Coronary artery (tissue), 2 donors: Measurements from ENCODE around the gene PDE8B.

Experiments
- DNase-seq: peaks from one replicate; pipeline ENCODE4 v3.0.0-alpha.2; 2017; ENCODE audit warnings: low spot score
- H3K27ac ChIP-seq, 2 donors: fragments of 200-600 bp; sonication (generic); one replicate each; pipeline ENCODE4 v1.5.1; 2016 to 2019
- H3K4me3 ChIP-seq: fragments of 200-600 bp; sonication (generic); 2 replicates; pipeline ENCODE4 v1.5.1; 2016; ENCODE audit warnings: mild to moderate bottlenecking, moderate library complexity
- TF ChIP-seq, protein P1 (sequence below): fragments of 200-600 bp; sonication (generic); IDR thresholded peaks from one replicate; pipeline ENCODE4 v1.5.1; 2019; ENCODE audit warnings: antibody characterized with exemption

Gene PDE8B

DNA sequence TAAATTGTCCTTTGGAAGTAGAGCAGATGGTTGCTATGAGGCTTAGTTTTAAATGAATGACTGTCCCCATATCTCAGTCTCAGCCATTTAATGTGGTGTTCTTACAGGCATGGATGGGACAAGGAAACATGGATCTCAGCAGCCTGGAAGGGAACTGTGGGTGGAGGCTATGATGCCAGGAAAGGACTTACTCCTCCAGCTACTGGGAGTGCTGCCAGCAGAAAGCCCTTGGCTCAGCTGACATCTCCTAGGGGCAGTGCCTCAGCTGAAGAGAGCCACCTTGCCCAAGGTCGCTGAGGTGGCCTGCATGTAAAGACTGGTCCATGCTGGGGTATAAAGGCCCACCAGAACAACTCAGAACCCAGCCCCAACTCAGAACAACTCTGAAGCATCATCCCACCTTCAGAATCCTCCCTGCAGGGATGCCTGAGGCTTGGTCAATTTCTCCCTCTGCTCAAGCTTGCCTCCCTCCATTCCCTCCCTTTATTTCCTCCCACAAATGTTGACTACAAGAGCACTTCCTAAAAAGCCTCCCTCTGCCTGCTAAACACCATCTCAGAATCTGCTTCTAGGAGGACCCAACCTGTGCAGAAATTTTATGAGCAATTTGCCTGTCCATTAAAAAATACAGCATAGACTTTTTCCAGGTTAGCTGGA lies 1.8 kb upstream of the PDE8B start:
- no peak for DNase-seq
- Histone ChIP-seq H3K4me3 (no peak overlapping the region), H3K27ac (no peak overlapping the region)
- TF ChIP-seq, protein P1, sequence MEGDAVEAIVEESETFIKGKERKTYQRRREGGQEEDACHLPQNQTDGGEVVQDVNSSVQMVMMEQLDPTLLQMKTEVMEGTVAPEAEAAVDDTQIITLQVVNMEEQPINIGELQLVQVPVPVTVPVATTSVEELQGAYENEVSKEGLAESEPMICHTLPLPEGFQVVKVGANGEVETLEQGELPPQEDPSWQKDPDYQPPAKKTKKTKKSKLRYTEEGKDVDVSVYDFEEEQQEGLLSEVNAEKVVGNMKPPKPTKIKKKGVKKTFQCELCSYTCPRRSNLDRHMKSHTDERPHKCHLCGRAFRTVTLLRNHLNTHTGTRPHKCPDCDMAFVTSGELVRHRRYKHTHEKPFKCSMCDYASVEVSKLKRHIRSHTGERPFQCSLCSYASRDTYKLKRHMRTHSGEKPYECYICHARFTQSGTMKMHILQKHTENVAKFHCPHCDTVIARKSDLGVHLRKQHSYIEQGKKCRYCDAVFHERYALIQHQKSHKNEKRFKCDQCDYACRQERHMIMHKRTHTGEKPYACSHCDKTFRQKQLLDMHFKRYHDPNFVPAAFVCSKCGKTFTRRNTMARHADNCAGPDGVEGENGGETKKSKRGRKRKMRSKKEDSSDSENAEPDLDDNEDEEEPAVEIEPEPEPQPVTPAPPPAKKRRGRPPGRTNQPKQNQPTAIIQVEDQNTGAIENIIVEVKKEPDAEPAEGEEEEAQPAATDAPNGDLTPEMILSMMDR = no peak

- no peak for DNase-seq
- Histone ChIP-seq H3K4me3 (peak overlapping the region; percentile 87), H3K27ac (no peak overlapping the region)
- TF ChIP-seq, protein P1 = no peak
These were observed 887 bp upstream of the PDE8B start for GRCh38 chr5:77209495-77210090.

- Histone ChIP-seq H3K4me3 (peak overlapping the region; percentile 87), H3K27ac (no peak overlapping the region)
- TF ChIP-seq, protein P1 = no peak
- no peak for DNase-seq
These were observed 647 bp downstream of the PDE8B start for GRCh38 chr5:77210964-77211690.

GRCh38 chr5:77211691-77212047 lies 1.2 kb downstream of the PDE8B start:
- no peak overlapping the region for H3K27ac ChIP-seq
- TF ChIP-seq, protein P1 = no peak
- peak overlapping the region; percentile 87 for H3K4me3 ChIP-seq
- DNase-seq = no peak

DNA sequence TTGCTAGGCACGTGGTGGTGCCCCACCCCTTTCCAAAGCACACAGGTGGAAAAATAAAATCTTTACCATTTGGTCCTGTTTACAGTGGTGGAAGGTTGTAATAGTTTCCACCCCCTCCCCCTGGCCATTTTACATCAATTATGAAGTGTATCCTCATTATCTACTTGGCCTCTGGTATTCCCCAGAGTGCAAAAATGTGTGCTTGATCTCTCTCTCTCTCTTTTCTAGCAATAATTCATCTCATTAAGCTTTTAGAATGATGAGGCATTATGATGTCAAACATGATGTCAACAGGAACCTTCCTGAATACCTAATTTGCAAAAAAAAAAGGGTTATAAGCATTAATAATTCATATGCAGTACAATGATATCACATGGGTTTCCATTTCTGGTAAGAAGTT lies 3.1 kb downstream of the PDE8B start:
- TF ChIP-seq, protein P1 = no peak
- no peak for DNase-seq
- Histone ChIP-seq H3K27ac (no peak overlapping the region), H3K4me3 (no peak overlapping the region)

DNA sequence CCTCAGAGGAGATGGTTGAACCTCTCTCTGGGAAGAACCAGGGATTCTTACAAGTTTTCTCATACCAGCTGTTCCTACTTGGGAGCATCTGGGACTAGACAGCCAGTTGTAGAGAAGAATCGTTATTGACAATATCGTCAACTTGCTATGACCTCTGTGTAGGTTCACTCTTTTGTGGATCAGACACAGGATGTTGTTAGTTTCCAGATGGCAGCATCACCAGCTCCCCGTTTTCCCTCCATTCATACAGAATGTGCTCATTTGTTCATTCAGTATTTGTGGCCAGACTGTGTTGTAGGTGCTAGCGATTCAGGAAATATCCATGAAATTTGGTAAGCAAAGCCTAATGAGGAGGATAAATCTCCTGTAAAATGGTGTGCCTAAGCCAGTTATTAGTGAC lies 3.7 kb downstream of the PDE8B start:
- no peak overlapping the region for H3K27ac ChIP-seq
- H3K4me3 ChIP-seq = no peak overlapping the region
- TF ChIP-seq, protein P1 = no peak
- DNase-seq = no peak
